Testis (tissue), 2 donors: Measurements from ENCODE around the gene FIGN.

Experiments used
- POLR2A ChIP-seq: fragments of 450-650 bp; IDR thresholded peaks from one replicate; pipeline ENCODE4 v1.6.1; 2017; ENCODE audit warnings: antibody characterized with exemption, mild to moderate bottlenecking, moderate library complexity
- TF ChIP-seq, protein P1 (sequence below), 3 experiments: fragments of 450-650 bp in 2 of 3; fragments of 200-600 bp in 1 of 3; sonication (generic) in 1 of 3; IDR thresholded peaks; one replicate each; pipeline ENCODE4 v1.5.1; 2016 to 2019; ENCODE audit warnings: antibody characterized with exemption in 3 of 3, mild to moderate bottlenecking in 2 of 3, moderate library complexity in 1 of 3

- TF ChIP-seq, protein P1, sequence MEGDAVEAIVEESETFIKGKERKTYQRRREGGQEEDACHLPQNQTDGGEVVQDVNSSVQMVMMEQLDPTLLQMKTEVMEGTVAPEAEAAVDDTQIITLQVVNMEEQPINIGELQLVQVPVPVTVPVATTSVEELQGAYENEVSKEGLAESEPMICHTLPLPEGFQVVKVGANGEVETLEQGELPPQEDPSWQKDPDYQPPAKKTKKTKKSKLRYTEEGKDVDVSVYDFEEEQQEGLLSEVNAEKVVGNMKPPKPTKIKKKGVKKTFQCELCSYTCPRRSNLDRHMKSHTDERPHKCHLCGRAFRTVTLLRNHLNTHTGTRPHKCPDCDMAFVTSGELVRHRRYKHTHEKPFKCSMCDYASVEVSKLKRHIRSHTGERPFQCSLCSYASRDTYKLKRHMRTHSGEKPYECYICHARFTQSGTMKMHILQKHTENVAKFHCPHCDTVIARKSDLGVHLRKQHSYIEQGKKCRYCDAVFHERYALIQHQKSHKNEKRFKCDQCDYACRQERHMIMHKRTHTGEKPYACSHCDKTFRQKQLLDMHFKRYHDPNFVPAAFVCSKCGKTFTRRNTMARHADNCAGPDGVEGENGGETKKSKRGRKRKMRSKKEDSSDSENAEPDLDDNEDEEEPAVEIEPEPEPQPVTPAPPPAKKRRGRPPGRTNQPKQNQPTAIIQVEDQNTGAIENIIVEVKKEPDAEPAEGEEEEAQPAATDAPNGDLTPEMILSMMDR (IDR thresholded peaks at IDR 0.05) = no peak
- no peak for TF ChIP-seq POLR2A
Measured at GRCh38 chr2:163621445-163622004, 114.3 kb downstream of the FIGN start.
